ENCODE results near the gene ZNF460. TPM values are rescaled to one million over a fixed set of nuclear protein-coding genes. Genes with fewer than 3 reads are reported as not detected.

The ZNF460 gene
- total and polyA plus RNA-seq, 2 of the 13 experiments (the other 11 are each of a cell fraction or from before 2014, with no cell fraction given), result 14.5 to 44.8 TPM

GRCh38 chr19:57280165-57280961 lies at the start of gene ZNF460 (continued):
- TF ChIP-seq KDM5A (IDR thresholded peaks at IDR 0.05; ENCODE audit: borderline replicate concordance, low read length), result peak; percentile 94
- TF ChIP-seq, protein P1, sequence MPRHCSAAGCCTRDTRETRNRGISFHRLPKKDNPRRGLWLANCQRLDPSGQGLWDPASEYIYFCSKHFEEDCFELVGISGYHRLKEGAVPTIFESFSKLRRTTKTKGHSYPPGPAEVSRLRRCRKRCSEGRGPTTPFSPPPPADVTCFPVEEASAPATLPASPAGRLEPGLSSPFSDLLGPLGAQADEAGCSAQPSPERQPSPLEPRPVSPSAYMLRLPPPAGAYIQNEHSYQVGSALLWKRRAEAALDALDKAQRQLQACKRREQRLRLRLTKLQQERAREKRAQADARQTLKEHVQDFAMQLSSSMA (CRISPR knock-in tag; IDR thresholded peaks at IDR 0.05), result 0 out of 2 replicates have a peak, but pooled peaks have one; percentile 17
- TF ChIP-seq ZNF567 (CRISPR knock-in tag; IDR thresholded peaks at IDR 0.05; ENCODE audit: borderline replicate concordance), result no peak
- TF ChIP-seq NR0B2 (CRISPR knock-in tag; IDR thresholded peaks at IDR 0.05), result no peak
- TF ChIP-seq, protein P2, sequence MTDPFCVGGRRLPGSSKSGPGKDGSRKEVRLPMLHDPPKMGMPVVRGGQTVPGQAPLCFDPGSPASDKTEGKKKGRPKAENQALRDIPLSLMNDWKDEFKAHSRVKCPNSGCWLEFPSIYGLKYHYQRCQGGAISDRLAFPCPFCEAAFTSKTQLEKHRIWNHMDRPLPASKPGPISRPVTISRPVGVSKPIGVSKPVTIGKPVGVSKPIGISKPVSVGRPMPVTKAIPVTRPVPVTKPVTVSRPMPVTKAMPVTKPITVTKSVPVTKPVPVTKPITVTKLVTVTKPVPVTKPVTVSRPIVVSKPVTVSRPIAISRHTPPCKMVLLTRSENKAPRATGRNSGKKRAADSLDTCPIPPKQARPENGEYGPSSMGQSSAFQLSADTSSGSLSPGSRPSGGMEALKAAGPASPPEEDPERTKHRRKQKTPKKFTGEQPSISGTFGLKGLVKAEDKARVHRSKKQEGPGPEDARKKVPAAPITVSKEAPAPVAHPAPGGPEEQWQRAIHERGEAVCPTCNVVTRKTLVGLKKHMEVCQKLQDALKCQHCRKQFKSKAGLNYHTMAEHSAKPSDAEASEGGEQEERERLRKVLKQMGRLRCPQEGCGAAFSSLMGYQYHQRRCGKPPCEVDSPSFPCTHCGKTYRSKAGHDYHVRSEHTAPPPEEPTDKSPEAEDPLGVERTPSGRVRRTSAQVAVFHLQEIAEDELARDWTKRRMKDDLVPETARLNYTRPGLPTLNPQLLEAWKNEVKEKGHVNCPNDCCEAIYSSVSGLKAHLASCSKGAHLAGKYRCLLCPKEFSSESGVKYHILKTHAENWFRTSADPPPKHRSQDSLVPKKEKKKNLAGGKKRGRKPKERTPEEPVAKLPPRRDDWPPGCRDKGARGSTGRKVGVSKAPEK (CRISPR knock-in tag; IDR thresholded peaks at IDR 0.05; ENCODE audit: borderline replicate concordance), result no peak
- TF ChIP-seq, protein P3, sequence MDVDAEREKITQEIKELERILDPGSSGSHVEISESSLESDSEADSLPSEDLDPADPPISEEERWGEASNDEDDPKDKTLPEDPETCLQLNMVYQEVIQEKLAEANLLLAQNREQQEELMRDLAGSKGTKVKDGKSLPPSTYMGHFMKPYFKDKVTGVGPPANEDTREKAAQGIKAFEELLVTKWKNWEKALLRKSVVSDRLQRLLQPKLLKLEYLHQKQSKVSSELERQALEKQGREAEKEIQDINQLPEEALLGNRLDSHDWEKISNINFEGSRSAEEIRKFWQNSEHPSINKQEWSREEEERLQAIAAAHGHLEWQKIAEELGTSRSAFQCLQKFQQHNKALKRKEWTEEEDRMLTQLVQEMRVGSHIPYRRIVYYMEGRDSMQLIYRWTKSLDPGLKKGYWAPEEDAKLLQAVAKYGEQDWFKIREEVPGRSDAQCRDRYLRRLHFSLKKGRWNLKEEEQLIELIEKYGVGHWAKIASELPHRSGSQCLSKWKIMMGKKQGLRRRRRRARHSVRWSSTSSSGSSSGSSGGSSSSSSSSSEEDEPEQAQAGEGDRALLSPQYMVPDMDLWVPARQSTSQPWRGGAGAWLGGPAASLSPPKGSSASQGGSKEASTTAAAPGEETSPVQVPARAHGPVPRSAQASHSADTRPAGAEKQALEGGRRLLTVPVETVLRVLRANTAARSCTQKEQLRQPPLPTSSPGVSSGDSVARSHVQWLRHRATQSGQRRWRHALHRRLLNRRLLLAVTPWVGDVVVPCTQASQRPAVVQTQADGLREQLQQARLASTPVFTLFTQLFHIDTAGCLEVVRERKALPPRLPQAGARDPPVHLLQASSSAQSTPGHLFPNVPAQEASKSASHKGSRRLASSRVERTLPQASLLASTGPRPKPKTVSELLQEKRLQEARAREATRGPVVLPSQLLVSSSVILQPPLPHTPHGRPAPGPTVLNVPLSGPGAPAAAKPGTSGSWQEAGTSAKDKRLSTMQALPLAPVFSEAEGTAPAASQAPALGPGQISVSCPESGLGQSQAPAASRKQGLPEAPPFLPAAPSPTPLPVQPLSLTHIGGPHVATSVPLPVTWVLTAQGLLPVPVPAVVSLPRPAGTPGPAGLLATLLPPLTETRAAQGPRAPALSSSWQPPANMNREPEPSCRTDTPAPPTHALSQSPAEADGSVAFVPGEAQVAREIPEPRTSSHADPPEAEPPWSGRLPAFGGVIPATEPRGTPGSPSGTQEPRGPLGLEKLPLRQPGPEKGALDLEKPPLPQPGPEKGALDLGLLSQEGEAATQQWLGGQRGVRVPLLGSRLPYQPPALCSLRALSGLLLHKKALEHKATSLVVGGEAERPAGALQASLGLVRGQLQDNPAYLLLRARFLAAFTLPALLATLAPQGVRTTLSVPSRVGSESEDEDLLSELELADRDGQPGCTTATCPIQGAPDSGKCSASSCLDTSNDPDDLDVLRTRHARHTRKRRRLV (CRISPR knock-in tag; IDR thresholded peaks at IDR 0.05), result peak; percentile 74; the same call in 1 of the 2 replicates
- TF ChIP-seq ZNF232 (CRISPR knock-in tag; IDR thresholded peaks at IDR 0.05; ENCODE audit: borderline replicate concordance), result peak; percentile 64; the same call in 1 of the 2 replicates
- peak; percentile 4; the same call in 1 of the 2 replicates for TF ChIP-seq MAF1 (CRISPR knock-in tag; IDR thresholded peaks at IDR 0.05; ENCODE audit: borderline replicate concordance)
- TF ChIP-seq SRF (IDR thresholded peaks at IDR 0.05; ENCODE audit: low read depth, low read length), result no peak
- TF ChIP-seq, protein P4, sequence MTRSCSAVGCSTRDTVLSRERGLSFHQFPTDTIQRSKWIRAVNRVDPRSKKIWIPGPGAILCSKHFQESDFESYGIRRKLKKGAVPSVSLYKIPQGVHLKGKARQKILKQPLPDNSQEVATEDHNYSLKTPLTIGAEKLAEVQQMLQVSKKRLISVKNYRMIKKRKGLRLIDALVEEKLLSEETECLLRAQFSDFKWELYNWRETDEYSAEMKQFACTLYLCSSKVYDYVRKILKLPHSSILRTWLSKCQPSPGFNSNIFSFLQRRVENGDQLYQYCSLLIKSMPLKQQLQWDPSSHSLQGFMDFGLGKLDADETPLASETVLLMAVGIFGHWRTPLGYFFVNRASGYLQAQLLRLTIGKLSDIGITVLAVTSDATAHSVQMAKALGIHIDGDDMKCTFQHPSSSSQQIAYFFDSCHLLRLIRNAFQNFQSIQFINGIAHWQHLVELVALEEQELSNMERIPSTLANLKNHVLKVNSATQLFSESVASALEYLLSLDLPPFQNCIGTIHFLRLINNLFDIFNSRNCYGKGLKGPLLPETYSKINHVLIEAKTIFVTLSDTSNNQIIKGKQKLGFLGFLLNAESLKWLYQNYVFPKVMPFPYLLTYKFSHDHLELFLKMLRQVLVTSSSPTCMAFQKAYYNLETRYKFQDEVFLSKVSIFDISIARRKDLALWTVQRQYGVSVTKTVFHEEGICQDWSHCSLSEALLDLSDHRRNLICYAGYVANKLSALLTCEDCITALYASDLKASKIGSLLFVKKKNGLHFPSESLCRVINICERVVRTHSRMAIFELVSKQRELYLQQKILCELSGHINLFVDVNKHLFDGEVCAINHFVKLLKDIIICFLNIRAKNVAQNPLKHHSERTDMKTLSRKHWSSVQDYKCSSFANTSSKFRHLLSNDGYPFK (CRISPR knock-in tag; IDR thresholded peaks at IDR 0.05; ENCODE audit: borderline replicate concordance), result peak; percentile 79
- peak; percentile 85 for TF ChIP-seq YEATS2 (CRISPR knock-in tag; IDR thresholded peaks at IDR 0.05; ENCODE audit: borderline replicate concordance)
- no peak for TF ChIP-seq SRSF9 (IDR thresholded peaks at IDR 0.05; ENCODE audit: borderline replicate concordance, insufficient read depth, low read depth, low read length, poor library complexity, severe bottlenecking)
- TF ChIP-seq ZKSCAN8 (CRISPR knock-in tag; IDR thresholded peaks at IDR 0.05; ENCODE audit: borderline replicate concordance), result no peak
- TF ChIP-seq MIER3 (CRISPR knock-in tag; IDR thresholded peaks at IDR 0.05; ENCODE audit: borderline replicate concordance), result peak; percentile 22; the same call in 1 of the 2 replicates
